ENCODE results near the gene DCDC2C.

The DCDC2C gene

DNA sequence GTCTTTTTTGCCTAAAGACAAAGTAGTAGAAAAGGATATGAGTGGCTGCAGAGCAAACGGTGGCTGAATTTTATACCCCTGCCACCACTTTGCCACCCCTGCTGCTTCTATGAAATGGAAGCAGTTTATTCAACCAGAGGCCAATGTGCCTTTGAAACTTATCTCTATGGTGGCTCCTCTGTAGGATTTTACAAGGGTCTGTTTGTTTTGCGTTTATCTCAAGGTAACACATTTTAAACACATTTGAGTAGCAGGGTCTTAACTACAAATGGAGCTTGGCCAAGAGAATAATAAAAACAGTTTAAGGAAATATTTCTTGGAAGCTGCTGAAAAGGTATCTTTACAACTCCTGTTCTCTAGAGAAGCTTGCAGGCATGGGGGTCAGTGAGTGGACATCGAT, 39.3 kb upstream of the DCDC2C start:
- Histone ChIP-seq H3K4me1 (ENCODE audit: control insufficient read depth, insufficient read depth, low read length) (no peaks in the 10 kb centered on the region), H3K36me3 (ENCODE audit: control insufficient read depth, insufficient read depth, low read length) (no peaks in the 10 kb centered on the region), H3K4me3 (ENCODE audit: low read length) (no peak overlapping the region), H3K9me3 (ENCODE audit: control insufficient read depth, low read length) (no peaks in the 10 kb centered on the region), H3K9ac (ENCODE audit: low read length) (no peak overlapping the region), H3K27me3 (ENCODE audit: control insufficient read depth, insufficient read depth, low read length) (peaks cover 4% of the 10 kb centered on the region)

GRCh38 chr2:3664925-3665324, 38.5 kb upstream of the DCDC2C start:
- no peaks in the 10 kb centered on the region for H3K9me3 ChIP-seq (ENCODE audit: control insufficient read depth, low read length)
- no peaks in the 10 kb centered on the region for H3K4me1 ChIP-seq (ENCODE audit: control insufficient read depth, insufficient read depth, low read length)
- no peak overlapping the region for H3K9ac ChIP-seq (ENCODE audit: low read length)
- H3K27me3 ChIP-seq (ENCODE audit: control insufficient read depth, insufficient read depth, low read length): peaks cover 4% of the 10 kb centered on the region
- H3K36me3 ChIP-seq (ENCODE audit: control insufficient read depth, insufficient read depth, low read length): no peaks in the 10 kb centered on the region
- H3K4me3 ChIP-seq (ENCODE audit: low read length): no peak overlapping the region

DNA sequence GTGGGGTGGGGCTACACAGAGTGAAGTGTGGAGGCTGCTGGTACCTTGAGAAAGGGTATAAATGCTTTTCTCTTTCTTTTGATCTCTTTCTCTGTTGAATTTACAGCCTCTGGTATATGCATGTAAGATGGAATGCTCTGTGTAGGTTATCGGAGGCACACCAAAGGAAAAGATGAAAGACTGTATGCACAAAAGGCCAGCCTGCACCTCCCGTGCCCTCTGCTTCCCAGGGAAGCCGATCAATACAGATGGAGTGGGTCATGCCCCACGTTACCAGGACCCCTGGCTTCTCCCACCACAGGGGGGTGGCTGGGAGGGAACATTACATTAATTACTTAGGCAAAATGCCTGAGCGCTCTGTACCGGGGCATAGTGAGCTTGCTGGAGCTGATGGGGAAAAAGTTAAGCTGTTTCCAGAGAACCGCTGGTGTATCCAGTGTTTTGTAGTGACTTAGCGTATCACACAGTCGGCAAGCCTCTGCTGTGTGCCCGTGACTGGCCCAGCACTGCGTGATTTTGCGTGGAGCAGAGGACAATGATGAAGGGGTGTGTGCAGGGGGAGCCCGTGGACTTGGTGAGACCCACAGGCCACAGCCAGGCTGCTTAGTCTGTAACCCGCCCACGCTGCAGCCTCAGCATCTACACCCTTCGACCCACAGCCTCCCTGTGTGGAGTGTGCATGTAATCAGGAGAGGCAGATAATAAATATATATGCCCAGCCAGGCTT, 37.3 kb upstream of the DCDC2C start:
- Histone ChIP-seq H3K36me3 (ENCODE audit: control insufficient read depth, insufficient read depth, low read length) (no peaks in the 10 kb centered on the region), H3K9me3 (ENCODE audit: control insufficient read depth, low read length) (no peaks in the 10 kb centered on the region)

DNA sequence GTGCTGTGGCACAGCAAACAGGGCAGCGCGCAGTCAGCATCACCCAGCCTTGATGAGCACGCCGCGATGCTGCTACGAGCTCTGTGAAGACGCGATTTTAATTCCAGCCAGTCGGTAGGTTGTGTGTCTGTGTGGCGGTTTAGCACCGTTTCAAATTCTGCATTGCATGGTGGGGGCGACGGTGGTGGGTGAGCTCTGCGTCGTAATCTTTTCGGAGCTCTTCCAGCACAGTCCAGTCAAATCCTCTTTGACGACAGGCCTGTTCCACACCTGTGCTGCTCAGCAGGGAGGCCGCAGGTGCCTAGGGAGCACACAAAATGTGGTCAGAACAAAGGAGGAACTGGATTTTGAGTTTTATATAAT, 36.8 kb upstream of the DCDC2C start:
- no peak overlapping the region for H3K9ac ChIP-seq (ENCODE audit: low read length)

More for the DNA sequence above, 37.3 kb upstream of the DCDC2C start:
- Histone ChIP-seq H3K9ac (ENCODE audit: low read length) (no peak overlapping the region), H3K27me3 (ENCODE audit: control insufficient read depth, insufficient read depth, low read length) (peaks cover 4% of the 10 kb centered on the region), H3K4me1 (ENCODE audit: control insufficient read depth, insufficient read depth, low read length) (no peaks in the 10 kb centered on the region), H3K4me3 (ENCODE audit: low read length) (no peak overlapping the region)

GRCh38 chr2:3667151-3667631, 36.2 kb upstream of the DCDC2C start:
- Histone ChIP-seq H3K27me3 (ENCODE audit: control insufficient read depth, insufficient read depth, low read length) (peaks cover 4% of the 10 kb centered on the region), H3K36me3 (ENCODE audit: control insufficient read depth, insufficient read depth, low read length) (no peaks in the 10 kb centered on the region), H3K4me3 (ENCODE audit: low read length) (no peak overlapping the region), H3K9ac (ENCODE audit: low read length) (no peak overlapping the region), H3K4me1 (ENCODE audit: control insufficient read depth, insufficient read depth, low read length) (no peaks in the 10 kb centered on the region), H3K9me3 (ENCODE audit: control insufficient read depth, low read length) (no peaks in the 10 kb centered on the region)

More for the DNA sequence above, 36.8 kb upstream of the DCDC2C start:
- H3K27me3 ChIP-seq (ENCODE audit: control insufficient read depth, insufficient read depth, low read length): peaks cover 4% of the 10 kb centered on the region
- H3K9me3 ChIP-seq (ENCODE audit: control insufficient read depth, low read length): no peaks in the 10 kb centered on the region
- no peak overlapping the region for H3K4me3 ChIP-seq (ENCODE audit: low read length)
- no peaks in the 10 kb centered on the region for H3K4me1 ChIP-seq (ENCODE audit: control insufficient read depth, insufficient read depth, low read length)
- no peaks in the 10 kb centered on the region for H3K36me3 ChIP-seq (ENCODE audit: control insufficient read depth, insufficient read depth, low read length)

DNA sequence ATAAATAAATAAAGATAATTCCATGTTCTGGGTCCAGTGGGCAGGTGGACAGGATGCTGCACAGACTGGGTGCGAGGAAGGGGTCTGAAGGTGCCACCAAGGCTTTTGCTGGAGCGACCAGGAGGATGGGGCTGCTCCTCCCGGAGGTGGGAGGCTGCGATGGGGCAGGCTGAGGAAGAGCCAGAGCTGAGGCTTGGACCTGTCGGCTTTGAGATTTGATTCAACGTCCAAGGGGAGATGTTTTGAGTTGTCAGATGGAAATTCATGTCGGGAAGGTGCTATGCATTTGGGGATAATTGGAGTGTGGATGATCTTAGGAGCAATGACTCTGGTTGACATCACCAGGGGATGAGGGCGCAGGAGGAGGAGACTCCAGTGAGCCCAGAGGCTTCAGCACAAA, 33.7 kb upstream of the DCDC2C start:
- Histone ChIP-seq H3K9ac (ENCODE audit: low read length) (no peak overlapping the region), H3K4me3 (ENCODE audit: low read length) (no peak overlapping the region), H3K9me3 (ENCODE audit: control insufficient read depth, low read length) (no peaks in the 10 kb centered on the region)

GRCh38 chr2:3670376-3670775, 33.0 kb upstream of the DCDC2C start:
- no peaks in the 10 kb centered on the region for H3K36me3 ChIP-seq (ENCODE audit: control insufficient read depth, insufficient read depth, low read length)
- peaks cover 4% of the 10 kb centered on the region for H3K27me3 ChIP-seq (ENCODE audit: control insufficient read depth, insufficient read depth, low read length)
- no peak overlapping the region for H3K4me3 ChIP-seq (ENCODE audit: low read length)
- no peak overlapping the region for H3K9ac ChIP-seq (ENCODE audit: low read length)
- H3K4me1 ChIP-seq (ENCODE audit: control insufficient read depth, insufficient read depth, low read length): no peaks in the 10 kb centered on the region
- H3K9me3 ChIP-seq (ENCODE audit: control insufficient read depth, low read length): no peaks in the 10 kb centered on the region

More for the DNA sequence above, 33.7 kb upstream of the DCDC2C start:
- H3K36me3 ChIP-seq (ENCODE audit: control insufficient read depth, insufficient read depth, low read length): no peaks in the 10 kb centered on the region
- H3K27me3 ChIP-seq (ENCODE audit: control insufficient read depth, insufficient read depth, low read length): peaks cover 4% of the 10 kb centered on the region
- H3K4me1 ChIP-seq (ENCODE audit: control insufficient read depth, insufficient read depth, low read length): no peaks in the 10 kb centered on the region

DNA sequence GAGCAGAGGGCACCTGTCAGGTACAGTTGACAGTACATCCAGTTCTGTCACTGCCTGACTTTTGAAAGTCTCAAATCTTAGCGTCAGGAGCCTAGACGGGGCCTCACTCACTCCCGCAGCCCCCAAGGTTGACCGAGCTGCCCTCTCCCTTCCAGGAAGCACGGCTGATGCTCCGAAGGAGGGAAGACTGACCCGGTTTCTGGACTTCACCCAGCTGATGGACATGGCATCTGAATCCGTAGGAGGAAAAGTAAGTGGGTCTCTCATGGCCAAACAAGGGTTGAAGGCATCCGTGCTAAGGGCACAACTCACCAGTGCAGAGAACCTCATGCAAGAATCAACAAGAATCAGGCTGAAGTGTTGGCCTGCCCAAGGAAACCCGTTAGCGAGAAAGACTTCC, 32.4 kb upstream of the DCDC2C start:
- H3K4me3 ChIP-seq (ENCODE audit: low read length): no peak overlapping the region
- no peak overlapping the region for H3K9ac ChIP-seq (ENCODE audit: low read length)
- H3K36me3 ChIP-seq (ENCODE audit: control insufficient read depth, insufficient read depth, low read length): no peaks in the 10 kb centered on the region
- no peaks in the 10 kb centered on the region for H3K9me3 ChIP-seq (ENCODE audit: control insufficient read depth, low read length)
- H3K27me3 ChIP-seq (ENCODE audit: control insufficient read depth, insufficient read depth, low read length): peaks cover 3% of the 10 kb centered on the region
- no peaks in the 10 kb centered on the region for H3K4me1 ChIP-seq (ENCODE audit: control insufficient read depth, insufficient read depth, low read length)

GRCh38 chr2:3672861-3673678, 30.3 kb upstream of the DCDC2C start:
- Histone ChIP-seq H3K27me3 (ENCODE audit: control insufficient read depth, insufficient read depth, low read length) (no peaks in the 10 kb centered on the region), H3K36me3 (ENCODE audit: control insufficient read depth, insufficient read depth, low read length) (no peaks in the 10 kb centered on the region), H3K4me1 (ENCODE audit: control insufficient read depth, insufficient read depth, low read length) (no peaks in the 10 kb centered on the region), H3K4me3 (ENCODE audit: low read length) (no peak overlapping the region), H3K9ac (ENCODE audit: low read length) (no peak overlapping the region), H3K9me3 (ENCODE audit: control insufficient read depth, low read length) (no peaks in the 10 kb centered on the region)

GRCh38 chr2:3674066-3674845, 29.1 kb upstream of the DCDC2C start:
- no peaks in the 10 kb centered on the region for H3K27me3 ChIP-seq (ENCODE audit: control insufficient read depth, insufficient read depth, low read length)
- no peaks in the 10 kb centered on the region for H3K4me1 ChIP-seq (ENCODE audit: control insufficient read depth, insufficient read depth, low read length)
- H3K9me3 ChIP-seq (ENCODE audit: control insufficient read depth, low read length): no peaks in the 10 kb centered on the region
- no peak overlapping the region for H3K4me3 ChIP-seq (ENCODE audit: low read length)
- no peak overlapping the region for H3K9ac ChIP-seq (ENCODE audit: low read length)
- no peaks in the 10 kb centered on the region for H3K36me3 ChIP-seq (ENCODE audit: control insufficient read depth, insufficient read depth, low read length)

GRCh38 chr2:3675687-3676086, 27.7 kb upstream of the DCDC2C start:
- Histone ChIP-seq H3K4me1 (ENCODE audit: control insufficient read depth, insufficient read depth, low read length) (no peaks in the 10 kb centered on the region), H3K36me3 (ENCODE audit: control insufficient read depth, insufficient read depth, low read length) (no peaks in the 10 kb centered on the region), H3K9me3 (ENCODE audit: control insufficient read depth, low read length) (no peaks in the 10 kb centered on the region), H3K9ac (ENCODE audit: low read length) (no peak overlapping the region), H3K4me3 (ENCODE audit: low read length) (no peak overlapping the region), H3K27me3 (ENCODE audit: control insufficient read depth, insufficient read depth, low read length) (no peaks in the 10 kb centered on the region)

DNA sequence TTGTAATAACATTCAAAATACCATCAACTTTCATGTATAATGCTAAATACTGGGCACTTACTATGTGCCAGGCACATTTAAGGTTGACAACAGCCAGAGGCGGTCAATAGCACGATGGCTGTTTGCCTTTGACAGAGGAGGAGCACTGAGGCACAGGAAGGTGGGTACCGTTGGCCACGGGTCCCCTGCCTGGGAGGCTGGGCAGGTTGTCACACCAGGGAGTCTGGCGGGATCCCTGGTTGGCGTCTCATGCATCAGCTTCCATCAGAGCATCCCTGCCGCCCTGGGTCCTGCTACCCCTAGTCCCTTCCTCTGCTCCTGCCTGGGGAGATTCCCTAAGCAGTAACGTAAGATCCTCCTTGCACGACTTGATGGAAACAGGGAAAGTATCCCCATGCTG, 25.9 kb upstream of the DCDC2C start:
- Histone ChIP-seq H3K4me1 (ENCODE audit: control insufficient read depth, insufficient read depth, low read length) (no peaks in the 10 kb centered on the region), H3K27me3 (ENCODE audit: control insufficient read depth, insufficient read depth, low read length) (no peaks in the 10 kb centered on the region), H3K9ac (ENCODE audit: low read length) (no peak overlapping the region), H3K4me3 (ENCODE audit: low read length) (no peak overlapping the region), H3K9me3 (ENCODE audit: control insufficient read depth, low read length) (no peaks in the 10 kb centered on the region), H3K36me3 (ENCODE audit: control insufficient read depth, insufficient read depth, low read length) (no peaks in the 10 kb centered on the region)

All from mucosa of stomach (tissue), 1 donor.